IMR-90 (cell line): ENCODE data around the gene CD3E.

Source experiments
- MAFK ChIP-seq: IDR thresholded peaks from 2 replicates; pipeline ENCODE4 v1.6.1; 2012; ENCODE audit warnings: low read depth, low read length, improper control_type of control experiment
- NFE2L2 ChIP-seq: fragments of 150-350 bp; IDR thresholded peaks from 2 replicates; pipeline ENCODE4 v1.6.1; 2016; ENCODE audit warnings: low read depth, mild to moderate bottlenecking, low read length
- POLR2A ChIP-seq: IDR thresholded peaks from 2 replicates; pipeline ENCODE4 v1.6.1; 2012; ENCODE audit warnings: mild to moderate bottlenecking, low read depth, low read length
- RAD21 ChIP-seq: IDR thresholded peaks from 2 replicates; pipeline ENCODE4 v1.6.1; 2012; ENCODE audit warnings: low read length, improper control_type of control experiment
- RCOR1 ChIP-seq: IDR thresholded peaks from 2 replicates; pipeline ENCODE4 v1.6.1; 2012; ENCODE audit warnings: mild to moderate bottlenecking, low read length, improper control_type of control experiment; ENCODE audit not compliant: insufficient replicate concordance
- SMC3 ChIP-seq: fragments of 150-350 bp; IDR thresholded peaks from 2 replicates; pipeline ENCODE4 v1.6.1; 2016; ENCODE audit warnings: low read depth, mild to moderate bottlenecking, antibody characterized with exemption, low read length, moderate library complexity
- TF ChIP-seq, protein P1 (sequence below): conservative IDR thresholded peaks from 2 replicates; pipeline ENCODE4 v1.5.1; 2012; ENCODE audit warnings: mild to moderate bottlenecking, low read depth, low read length, improper control_type of control experiment
- TF ChIP-seq, protein P2 (sequence below): fragments of 150-350 bp; IDR thresholded peaks from 2 replicates; pipeline ENCODE4 v1.6.1; 2016; ENCODE audit warnings: low read depth, mild to moderate bottlenecking, low read length, moderate library complexity, borderline replicate concordance

DNA sequence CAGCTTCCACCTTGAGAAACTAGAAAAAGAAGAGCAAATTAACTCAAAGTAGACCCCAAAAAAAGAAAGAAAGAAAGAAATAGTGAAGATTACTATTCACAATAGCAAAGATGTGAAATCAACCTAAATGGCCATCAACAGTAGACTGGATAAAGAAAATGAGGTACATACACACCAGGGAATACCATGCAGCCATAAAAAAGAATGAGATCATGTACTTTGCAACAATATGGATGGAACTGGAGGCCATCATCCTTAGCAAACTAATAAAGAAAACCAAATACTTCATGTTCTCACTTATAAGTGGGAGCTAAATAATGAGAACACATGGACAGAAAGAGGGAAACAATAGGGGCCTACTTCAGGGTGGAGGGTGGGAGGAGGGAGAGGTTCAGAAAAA is 24.2 kb downstream of the CD3E start:
- TF ChIP-seq POLR2A (no peak), RAD21 (no peak), NFE2L2 (no peak), MAFK (no peak), RCOR1 (no peak), SMC3 (no peak)
- TF ChIP-seq, protein P1, sequence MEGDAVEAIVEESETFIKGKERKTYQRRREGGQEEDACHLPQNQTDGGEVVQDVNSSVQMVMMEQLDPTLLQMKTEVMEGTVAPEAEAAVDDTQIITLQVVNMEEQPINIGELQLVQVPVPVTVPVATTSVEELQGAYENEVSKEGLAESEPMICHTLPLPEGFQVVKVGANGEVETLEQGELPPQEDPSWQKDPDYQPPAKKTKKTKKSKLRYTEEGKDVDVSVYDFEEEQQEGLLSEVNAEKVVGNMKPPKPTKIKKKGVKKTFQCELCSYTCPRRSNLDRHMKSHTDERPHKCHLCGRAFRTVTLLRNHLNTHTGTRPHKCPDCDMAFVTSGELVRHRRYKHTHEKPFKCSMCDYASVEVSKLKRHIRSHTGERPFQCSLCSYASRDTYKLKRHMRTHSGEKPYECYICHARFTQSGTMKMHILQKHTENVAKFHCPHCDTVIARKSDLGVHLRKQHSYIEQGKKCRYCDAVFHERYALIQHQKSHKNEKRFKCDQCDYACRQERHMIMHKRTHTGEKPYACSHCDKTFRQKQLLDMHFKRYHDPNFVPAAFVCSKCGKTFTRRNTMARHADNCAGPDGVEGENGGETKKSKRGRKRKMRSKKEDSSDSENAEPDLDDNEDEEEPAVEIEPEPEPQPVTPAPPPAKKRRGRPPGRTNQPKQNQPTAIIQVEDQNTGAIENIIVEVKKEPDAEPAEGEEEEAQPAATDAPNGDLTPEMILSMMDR, result no peak
- TF ChIP-seq, protein P2, sequence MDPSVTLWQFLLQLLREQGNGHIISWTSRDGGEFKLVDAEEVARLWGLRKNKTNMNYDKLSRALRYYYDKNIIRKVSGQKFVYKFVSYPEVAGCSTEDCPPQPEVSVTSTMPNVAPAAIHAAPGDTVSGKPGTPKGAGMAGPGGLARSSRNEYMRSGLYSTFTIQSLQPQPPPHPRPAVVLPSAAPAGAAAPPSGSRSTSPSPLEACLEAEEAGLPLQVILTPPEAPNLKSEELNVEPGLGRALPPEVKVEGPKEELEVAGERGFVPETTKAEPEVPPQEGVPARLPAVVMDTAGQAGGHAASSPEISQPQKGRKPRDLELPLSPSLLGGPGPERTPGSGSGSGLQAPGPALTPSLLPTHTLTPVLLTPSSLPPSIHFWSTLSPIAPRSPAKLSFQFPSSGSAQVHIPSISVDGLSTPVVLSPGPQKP, result no peak
